Calu3 (cell line): ENCODE data around the gene ZNF485. TPM values are rescaled to one million over a fixed set of nuclear protein-coding genes. Genes with fewer than 3 reads are reported as not detected.

Experiments used
- BruUV-seq: library from RNA; stranded (reverse); fragments of 400-500 nt; replicated peaks from 2 replicates; lab custom pipeline; 2021; lab: Mats Ljungman, UMichigan
- CTCF ChIA-PET: fragments of 300-600 bp; sonication (Branson Sonifier 250); formaldehyde crosslinking; loops from one replicate; lab custom pipeline; 2022; ENCODE audit warnings: antibody characterized with exemption; lab: Charles Lee
- DNase-seq: peaks from one replicate; pipeline ENCODE4 v3.0.0; 2022
- H3K27ac Mint-ChIP-seq: one replicate; pipeline ENCODE4 v1.8.0; 2022; ENCODE audit warnings: mixed read lengths; ENCODE audit not compliant: unreplicated experiment
- H3K27me3 Mint-ChIP-seq: one replicate; pipeline ENCODE4 v1.8.0; 2022; ENCODE audit warnings: mixed read lengths; ENCODE audit not compliant: unreplicated experiment
- H3K36me3 Mint-ChIP-seq: one replicate; pipeline ENCODE4 v1.8.0; 2022; ENCODE audit warnings: mild to moderate bottlenecking, moderate library complexity, mixed read lengths; ENCODE audit not compliant: insufficient read depth, unreplicated experiment
- H3K4me1 Mint-ChIP-seq: one replicate; pipeline ENCODE4 v1.8.0; 2022; ENCODE audit warnings: mild to moderate bottlenecking, low read depth, mixed read lengths; ENCODE audit not compliant: unreplicated experiment
- H3K4me3 Mint-ChIP-seq: one replicate; pipeline ENCODE4 v1.8.0; 2022; ENCODE audit warnings: mild to moderate bottlenecking, low read depth, moderate library complexity, mixed read lengths; ENCODE audit not compliant: unreplicated experiment
- H3K9me3 Mint-ChIP-seq: one replicate; pipeline ENCODE4 v1.8.0; 2022; ENCODE audit warnings: low read depth, mixed read lengths; ENCODE audit not compliant: unreplicated experiment
- intact Hi-C: fragments of 100-400 bp; cut with micrococcal nuclease; formaldehyde crosslinking; loops from one replicate; pipeline ENCODE4 v1.10.0; 2022; ENCODE audit not compliant: unreplicated experiment
- total RNA-seq: library from RNA; stranded (reverse); gene quantifications from 2 replicates; pipeline ENCODE4 v1.2.3, GENCODE V29; 2022
- TF ChIP-seq, protein P1 (sequence below): fragments of 200-600 bp; IDR thresholded peaks from one replicate; pipeline ENCODE4 v1.8.0; 2022; ENCODE audit warnings: antibody characterized with exemption; ENCODE audit not compliant: unreplicated experiment

ZNF485 gene
- total RNA-seq, 1 experiment from 2014 or later: 6.7 TPM

GRCh38 chr10:43573250-43574000 lies 32.8 kb upstream of the ZNF485 start:
- peaks cover 8% of the 10 kb centered on the region for H3K4me1 Mint-ChIP-seq
- H3K27me3 Mint-ChIP-seq: no peaks in the 10 kb centered on the region
- BruUV-seq: TSS peak; percentile 46
- H3K36me3 Mint-ChIP-seq: peaks cover 13% of the 10 kb centered on the region
- CTCF ChIA-PET: interaction anchor here (0.7 to 1.6 kb wide), 2 partner anchors 13 to 953 kb away, joined by 3 to 4 read pairs; no protein-coding TSS in a partner anchor
- TF ChIP-seq, protein P1, sequence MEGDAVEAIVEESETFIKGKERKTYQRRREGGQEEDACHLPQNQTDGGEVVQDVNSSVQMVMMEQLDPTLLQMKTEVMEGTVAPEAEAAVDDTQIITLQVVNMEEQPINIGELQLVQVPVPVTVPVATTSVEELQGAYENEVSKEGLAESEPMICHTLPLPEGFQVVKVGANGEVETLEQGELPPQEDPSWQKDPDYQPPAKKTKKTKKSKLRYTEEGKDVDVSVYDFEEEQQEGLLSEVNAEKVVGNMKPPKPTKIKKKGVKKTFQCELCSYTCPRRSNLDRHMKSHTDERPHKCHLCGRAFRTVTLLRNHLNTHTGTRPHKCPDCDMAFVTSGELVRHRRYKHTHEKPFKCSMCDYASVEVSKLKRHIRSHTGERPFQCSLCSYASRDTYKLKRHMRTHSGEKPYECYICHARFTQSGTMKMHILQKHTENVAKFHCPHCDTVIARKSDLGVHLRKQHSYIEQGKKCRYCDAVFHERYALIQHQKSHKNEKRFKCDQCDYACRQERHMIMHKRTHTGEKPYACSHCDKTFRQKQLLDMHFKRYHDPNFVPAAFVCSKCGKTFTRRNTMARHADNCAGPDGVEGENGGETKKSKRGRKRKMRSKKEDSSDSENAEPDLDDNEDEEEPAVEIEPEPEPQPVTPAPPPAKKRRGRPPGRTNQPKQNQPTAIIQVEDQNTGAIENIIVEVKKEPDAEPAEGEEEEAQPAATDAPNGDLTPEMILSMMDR: no peak
- no peak for DNase-seq
- H3K4me3 Mint-ChIP-seq: peak overlapping the region; percentile 87
- intact Hi-C loops: no loop called here
- peaks cover 16% of the 10 kb centered on the region for H3K9me3 Mint-ChIP-seq
- H3K27ac Mint-ChIP-seq: peak overlapping the region; percentile 73

- Mint-ChIP-seq H3K4me3 (peak within 1 kb of the TSS; percentile 87), H3K4me1 (peaks cover 8% of the 10 kb centered on the region), H3K27ac (peak within 1 kb of the TSS; percentile 73), H3K36me3 (peaks cover 13% of the 10 kb centered on the region), H3K27me3 (no peaks in the 10 kb centered on the region), H3K9me3 (peaks cover 16% of the 10 kb centered on the region)
- BruUV-seq: no TSS peak
- TF ChIP-seq, protein P1: no peak
- intact Hi-C loops: no loop called here
- CTCF ChIA-PET: interaction anchor here (0.7 to 1.6 kb wide), 2 partner anchors 12 to 954 kb away, joined by 3 to 4 read pairs; no protein-coding TSS in a partner anchor
- DNase-seq: peak; percentile 90
Measured at GRCh38 chr10:43574001-43574892, 32.0 kb upstream of the ZNF485 start, which contains the start of gene ZNF239. Gene ZNF239, minus strand, starts transcription at chr10:43574616. Its CDS starts 16,537 bp downstream, at chr10:43558079.

- peak overlapping the region; percentile 87 for H3K4me3 Mint-ChIP-seq
- no peak for DNase-seq
- H3K27me3 Mint-ChIP-seq: no peaks in the 10 kb centered on the region
- H3K27ac Mint-ChIP-seq: peak overlapping the region; percentile 73
- H3K4me1 Mint-ChIP-seq: peaks cover 8% of the 10 kb centered on the region
- CTCF ChIA-PET: no interaction called here
- intact Hi-C loops: no loop called here
- peaks cover 13% of the 10 kb centered on the region for H3K36me3 Mint-ChIP-seq
- peaks cover 16% of the 10 kb centered on the region for H3K9me3 Mint-ChIP-seq
- TF ChIP-seq, protein P1: no peak
- no TSS peak for BruUV-seq
Measured at GRCh38 chr10:43574906-43575305, 31.3 kb upstream of the ZNF485 start.

GRCh38 chr10:43576062-43576461 lies 30.2 kb upstream of the ZNF485 start:
- Mint-ChIP-seq H3K27me3 (no peaks in the 10 kb centered on the region), H3K4me3 (peak overlapping the region; percentile 87), H3K27ac (no peak overlapping the region), H3K9me3 (peaks cover 12% of the 10 kb centered on the region), H3K4me1 (peaks cover 8% of the 10 kb centered on the region), H3K36me3 (peaks cover 13% of the 10 kb centered on the region)
- TF ChIP-seq, protein P1: no peak
- intact Hi-C loops: no loop called here
- BruUV-seq: no TSS peak
- DNase-seq: no peak
- CTCF ChIA-PET: no interaction called here
